ENCODE measurements around the gene SLC14A1.
A peak's percentile ranks its signal among the peaks of the same experiment; 100 is the strongest.

SLC14A1 gene

DNA sequence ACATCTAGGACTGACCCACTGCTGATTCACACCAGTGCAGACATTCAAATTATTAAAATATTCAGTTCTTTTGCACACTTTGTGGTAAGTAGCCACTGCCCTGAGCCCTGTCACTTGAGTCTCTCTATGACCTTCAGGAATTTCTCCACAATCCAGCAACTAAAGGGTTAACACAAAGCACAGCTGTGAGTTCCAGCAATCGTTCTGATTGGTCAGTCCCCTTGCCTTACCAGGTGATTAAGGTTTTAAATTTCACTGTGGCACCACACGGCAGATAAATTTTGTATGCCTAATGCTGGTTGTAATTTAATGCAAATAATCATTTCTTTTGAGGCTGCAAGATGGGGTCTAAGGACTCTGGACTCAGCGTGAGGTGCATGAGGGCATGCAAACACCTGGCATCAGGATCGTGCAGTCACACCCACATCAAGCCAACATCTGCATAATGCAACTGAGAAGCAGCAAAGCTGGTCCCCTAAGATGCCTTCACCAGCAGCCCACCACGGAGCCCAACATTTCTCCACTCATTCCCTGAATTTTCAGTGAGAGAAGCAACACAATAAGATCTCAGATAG lies 36.6 kb downstream of the SLC14A1 start:
- DNase-seq: no peak

DNA sequence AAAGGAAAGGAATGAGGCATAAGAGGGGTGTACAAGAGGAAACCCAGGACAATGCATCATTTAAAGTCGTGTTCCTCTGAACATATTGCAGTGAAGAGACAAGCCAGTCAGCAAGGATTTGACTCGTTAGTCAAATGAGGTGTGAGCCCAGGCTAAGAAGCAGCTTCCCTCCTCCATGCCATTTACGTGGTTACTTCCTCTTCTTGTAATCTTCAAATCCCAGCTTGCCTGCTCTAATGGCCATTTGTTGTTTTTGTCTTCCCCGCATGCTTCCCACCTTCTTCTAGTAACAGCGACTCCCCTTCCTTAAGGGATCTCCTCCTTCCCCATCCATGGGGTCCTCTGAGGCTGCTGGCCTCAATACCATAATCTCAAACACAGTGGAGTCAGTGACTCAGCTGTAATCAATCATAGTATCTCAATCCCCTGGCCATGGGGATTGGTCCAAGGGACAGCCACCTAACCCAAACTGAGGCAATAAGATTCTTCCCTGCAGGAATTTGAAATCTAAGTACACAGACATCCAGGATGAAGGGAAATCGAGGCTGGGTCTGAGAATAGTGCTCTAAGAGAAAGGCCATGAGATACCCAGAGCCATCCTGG lies 37.6 kb downstream of the SLC14A1 start:
- DNase-seq: no peak

DNA sequence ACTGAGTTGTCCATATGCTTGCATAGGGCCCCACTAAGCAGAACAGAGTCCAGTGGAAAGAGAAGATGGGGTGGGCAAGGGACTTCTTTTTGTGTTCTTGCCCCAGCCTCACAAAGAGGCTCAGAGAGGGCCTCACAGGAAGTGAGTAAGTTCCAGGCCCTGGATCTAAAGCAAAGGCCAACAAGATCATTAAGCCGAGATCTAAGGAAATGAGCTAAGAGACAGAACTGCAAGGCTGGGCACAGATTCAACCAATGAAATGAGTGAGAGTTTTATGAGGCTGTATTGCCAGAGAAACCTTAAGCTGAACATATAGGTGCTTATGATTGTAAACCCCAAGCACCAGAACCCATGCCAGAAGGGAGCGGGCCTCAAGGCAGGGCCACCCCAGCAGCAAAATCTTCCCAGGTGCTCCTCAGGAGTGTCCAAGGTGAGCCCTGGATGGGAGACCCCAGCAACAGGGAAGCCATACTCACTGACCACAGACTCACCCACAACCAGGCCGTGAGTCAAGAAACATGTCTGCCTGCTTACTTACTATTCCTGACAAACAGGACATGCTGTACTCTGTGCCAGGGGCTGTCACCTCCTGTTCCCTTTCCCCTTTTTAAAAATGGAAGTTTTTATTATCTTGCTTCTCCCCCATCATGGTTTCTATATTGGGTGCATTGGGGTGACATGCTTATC lies 40.2 kb downstream of the SLC14A1 start:
- DNase-seq: no peak

DNA sequence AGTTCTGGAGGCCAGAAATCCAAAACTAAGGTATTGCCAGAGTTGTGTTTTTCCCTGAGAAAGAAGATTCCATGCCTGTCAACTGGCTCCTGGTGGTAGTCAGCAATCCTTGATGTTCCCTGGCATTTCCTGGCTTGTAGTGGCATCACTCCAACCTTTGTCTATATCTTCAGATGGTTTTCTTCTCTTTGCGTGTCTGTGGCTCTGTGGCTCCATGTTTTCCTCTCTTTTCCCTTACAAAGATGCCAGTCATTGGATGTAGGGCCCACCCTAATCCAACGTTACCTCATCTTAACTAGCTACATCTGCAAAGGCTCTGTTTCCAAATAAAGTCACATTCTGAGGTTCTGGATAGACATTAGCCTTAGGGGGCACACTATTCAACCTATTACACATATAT lies 41.8 kb downstream of the SLC14A1 start:
- no peak for DNase-seq

DNA sequence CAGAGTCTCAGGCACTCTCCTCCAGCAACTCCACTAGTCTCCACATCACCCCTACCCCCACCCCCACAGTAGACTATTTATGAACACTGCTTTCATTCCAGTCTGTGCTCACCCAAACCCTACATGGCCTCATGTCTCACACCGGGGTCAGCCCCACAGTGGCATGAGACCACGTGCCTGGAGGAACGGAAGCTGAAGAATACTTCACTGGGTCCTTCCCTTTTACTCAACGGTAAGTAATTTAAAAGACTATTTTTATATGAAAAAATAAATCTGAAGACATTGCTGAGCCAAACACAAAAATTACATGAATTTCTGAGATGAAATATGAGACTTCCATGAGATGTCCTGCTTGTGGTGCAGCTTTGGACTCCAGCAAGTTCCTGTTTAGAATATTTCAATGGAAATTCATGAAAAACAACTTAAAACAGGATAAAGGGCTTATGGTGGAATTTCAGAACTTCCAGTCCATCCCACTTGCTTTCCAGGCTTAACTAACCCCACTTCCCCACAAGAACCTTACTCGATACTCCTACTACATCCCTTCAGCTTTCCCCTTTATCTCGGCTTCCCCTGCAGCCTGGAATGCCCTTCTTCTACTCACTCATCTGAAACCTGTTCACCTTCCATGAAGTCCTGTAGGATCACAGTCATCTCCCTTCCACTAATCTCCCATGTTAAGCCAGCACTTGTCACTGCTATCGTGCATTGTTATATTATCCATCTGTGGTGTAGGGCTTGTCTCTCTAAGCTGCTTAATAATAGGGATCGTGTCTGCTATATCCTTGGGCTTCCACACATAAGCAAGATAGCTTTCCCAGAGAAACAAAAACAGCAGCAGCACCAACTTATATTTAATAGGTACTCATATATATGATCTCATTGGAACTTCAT lies 47.9 kb downstream of the SLC14A1 start:
- DNase-seq: no peak

DNA sequence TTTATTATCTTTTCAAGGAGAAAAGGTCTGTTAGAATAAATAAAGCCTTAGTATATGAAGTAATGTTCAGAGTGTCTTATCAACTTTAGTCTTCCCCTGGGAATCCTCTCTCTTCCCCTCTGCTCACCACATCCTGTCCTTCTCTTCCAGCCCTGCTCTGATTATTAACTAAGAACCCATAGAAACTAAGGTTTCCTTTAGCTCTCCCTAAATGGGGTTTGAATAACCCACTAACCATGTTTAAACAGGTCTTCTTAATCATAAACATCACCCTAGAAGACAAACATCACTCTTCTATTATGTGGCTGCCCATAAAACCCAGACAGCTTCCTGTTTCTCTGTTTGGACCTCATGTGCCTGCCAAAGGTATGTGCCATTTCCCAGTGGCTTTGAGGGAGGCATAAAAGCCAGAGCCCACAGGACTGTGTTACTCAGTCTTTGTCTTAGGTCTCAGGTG lies 50.1 kb downstream of the SLC14A1 start:
- no peak for DNase-seq

DNA sequence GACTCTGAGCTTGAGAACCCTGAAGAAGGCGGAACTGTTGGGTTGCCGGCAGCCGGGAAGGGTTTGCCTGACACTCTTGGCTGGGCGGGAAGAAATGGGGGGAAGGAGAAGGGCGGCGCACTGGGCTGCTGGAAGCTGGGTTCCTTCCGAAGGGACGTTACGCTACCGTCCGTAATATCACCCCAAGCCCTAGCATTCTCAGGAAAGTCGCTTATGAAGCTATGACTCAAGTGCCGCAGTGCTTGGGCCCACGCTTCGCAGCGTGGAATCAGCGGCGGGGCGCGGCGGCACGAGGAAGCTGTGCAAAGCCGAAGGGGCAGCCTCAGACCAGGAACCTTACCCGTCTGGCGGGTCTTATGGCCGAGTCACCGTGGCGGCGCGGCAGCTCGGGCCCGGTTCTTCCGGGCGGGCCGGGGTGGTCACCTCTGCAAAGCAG lies 51.3 kb downstream of the SLC14A1 start:
- DNase-seq: peak; percentile 82

DNA sequence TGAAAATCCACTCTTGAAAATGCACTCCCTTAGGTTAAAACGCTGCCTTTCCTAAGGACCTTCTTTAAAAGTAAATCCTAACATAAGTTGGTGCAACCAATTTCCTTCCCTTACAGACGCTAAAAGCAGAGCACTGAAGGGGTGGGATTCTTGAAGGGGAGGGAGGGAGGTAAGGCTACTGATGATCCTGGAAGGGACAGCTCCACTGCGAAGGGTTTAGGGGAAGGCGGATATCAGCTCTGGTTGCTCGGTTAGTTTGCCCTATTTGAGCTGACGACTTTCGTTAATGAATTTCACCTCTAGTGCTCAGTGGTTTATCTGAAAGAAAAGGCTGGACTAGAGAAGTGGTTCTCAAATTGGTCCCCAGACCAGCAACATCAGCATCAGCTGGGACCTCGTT lies 51.8 kb downstream of the SLC14A1 start:
- no peak for DNase-seq

DNA sequence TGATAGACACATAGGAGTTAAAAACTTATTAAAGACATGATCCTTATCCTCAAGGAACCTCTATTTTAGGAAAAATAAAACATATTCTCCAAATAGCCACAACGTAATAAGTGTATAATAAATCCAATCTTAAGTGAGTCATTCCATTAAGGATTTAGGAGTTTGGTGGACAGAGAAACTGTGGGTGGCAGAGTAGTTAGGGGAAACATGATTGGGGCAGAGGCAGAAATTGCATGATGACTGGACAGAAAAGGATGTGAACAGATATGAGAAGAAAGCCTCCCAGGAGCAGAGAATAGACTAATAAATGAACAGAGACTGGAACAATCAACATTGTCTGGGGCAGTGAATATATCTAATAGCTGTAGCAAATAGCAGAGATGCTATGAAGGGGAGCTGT lies 53.4 kb downstream of the SLC14A1 start:
- DNase-seq: no peak

DNA sequence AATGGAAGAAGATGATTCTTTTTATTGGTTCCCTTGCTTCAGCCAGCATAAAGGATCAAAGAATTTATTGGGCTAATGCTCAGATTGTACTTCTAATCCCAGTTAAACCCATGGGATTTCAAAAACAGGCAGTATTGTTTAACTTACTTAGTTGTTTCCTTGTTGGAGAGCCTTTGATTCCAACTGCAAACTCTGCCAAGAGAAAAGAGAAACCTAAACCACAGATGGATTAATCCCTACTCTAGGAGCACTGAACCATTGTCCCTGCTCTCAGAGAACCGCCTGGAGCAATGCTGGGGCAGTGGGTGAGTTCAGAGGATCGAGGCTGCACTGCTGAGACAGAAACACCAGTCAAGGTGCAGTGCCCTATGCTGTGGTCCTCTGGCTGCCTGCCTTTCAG lies 56.6 kb downstream of the SLC14A1 start:
- no peak for DNase-seq

DNA sequence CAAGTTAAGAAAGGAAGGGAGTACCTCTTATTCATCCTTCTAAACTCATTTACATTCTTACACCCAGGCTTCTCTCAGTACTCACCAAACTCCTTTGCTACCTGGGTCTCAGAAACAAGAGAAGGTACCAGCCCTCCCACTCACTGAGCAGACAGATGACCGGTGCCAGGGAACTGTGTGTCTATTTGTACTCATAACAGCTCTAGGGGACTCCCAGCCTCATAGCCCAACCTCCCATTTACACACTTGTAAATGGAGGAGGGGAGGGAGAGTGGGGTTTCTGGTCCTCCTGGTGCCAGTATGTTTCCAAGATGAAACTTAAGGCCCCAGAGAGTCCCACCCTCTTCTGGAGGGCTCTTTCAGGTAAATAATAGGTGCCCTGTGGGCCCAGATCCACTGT lies 58.7 kb downstream of the SLC14A1 start:
- no peak for DNase-seq

DNA sequence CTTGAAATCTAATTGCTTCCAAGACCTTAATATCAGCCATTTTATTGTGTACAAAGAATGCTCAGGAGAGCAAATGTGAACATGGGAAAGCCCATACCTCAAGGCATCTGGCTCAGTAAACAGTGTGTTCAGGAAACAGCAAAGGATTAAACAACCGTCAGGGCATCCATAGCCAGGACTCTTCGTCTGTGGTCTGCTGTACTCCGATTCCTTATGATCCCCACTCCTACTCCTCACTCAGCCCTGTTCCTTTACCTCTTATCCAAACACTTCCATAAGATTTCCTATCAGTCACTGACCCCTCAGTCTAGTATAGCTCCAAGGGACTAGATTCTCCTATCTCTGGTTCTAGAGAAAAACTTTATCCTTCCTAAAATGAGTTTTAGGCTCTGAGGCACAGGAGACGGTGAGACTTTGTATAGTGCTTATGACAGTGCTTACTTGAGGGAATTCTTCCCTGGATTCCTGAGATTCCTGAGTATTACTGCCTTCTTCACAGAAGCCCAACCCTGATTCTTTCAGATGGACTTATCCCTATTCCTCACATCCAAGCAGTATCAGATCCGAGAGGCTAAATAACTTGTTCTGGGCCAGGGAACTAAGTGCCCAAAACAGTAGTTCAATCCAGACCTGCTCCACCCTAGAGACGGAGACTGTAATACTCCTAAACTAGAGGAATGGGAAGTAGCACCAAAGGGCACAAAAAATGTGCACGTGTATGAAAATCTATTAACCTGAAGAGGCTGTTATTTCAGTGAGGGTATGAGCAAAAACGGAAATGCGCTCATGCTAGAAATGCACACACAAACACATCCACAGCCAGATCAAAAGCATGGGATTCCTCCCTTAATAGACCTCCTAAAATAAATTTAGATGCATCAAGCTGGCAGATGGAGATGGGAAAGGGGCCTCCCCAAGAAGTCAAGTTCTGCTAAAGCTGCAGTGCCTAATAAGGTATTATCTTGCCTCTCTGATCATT lies 59.4 kb downstream of the SLC14A1 start:
- no peak for DNase-seq

DNA sequence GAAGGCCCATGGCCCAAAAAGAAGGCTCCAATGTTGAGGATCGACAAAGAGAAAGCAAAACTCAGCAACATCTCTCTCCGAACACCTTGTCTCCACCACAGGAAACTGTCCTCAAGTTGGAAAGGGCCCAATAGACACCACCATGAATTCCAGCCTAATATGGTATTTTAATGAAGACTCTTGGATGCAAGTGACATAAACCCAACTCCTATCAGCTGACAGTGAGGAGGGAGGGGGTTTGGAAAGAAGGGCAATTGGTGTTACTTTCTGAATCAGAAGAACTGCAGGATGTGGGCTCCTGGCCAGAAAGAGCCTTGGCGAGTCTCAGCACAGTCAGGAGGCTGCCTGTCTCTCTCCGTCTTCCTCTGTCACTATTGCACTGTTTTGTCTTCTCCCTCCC lies 61.2 kb downstream of the SLC14A1 start:
- DNase-seq: no peak

DNA sequence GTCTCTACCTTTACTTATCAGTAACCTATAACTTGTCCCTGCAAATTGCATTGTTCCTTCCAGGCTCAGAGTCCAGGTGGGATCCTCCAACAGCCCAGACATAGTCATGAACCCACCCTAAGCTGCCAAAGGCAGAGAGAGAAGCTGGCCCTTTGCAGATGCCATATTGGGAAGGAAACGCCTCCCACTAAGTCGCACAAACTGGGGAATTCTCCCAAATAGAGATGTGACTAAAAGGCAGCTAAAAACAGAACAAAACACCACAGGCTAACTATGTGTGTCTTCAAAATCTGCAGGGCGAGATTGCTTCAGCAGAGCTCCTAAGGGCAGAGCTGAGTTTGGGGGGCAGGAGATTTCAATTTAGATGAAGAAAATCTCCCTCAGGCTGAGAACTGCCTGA lies 63.0 kb downstream of the SLC14A1 start:
- no peak for DNase-seq

DNA sequence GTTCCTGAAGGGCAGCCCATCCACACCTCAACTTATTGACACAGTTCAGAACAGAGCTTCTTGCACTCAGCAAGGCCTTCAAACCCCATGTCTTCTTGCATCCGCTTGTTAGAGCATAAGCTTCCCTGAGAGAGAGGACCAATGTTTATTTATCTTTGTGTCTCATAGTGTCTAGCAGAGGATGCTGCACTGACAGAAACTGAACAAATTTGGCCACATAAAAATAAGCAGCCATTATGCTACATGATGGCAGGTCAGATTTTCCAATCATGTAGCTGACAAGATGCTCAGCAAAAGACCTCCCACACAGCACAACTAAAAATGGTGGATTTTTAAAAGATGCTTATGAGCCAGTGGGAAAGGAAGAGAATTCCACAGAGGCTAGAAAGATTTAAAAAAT lies 63.4 kb downstream of the SLC14A1 start:
- DNase-seq: no peak

DNA sequence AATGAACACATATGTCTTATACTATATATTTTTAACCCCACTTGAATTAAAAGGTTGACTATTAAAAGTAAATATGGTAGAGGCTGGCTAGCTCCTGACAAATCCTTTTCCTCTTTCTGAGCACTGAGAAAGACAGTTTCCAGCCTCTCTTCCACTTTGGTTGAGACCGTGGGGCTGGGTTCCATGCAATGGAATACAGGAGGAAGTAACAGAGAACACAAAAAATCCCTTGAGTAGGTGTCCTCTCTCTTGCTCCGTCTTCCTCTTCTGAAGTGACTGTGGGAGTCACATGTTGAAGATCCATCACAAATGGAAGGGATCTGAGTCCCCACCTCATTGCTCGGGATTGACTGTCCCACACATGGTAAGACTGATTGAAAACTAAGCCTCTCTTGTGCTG lies 64.9 kb downstream of the SLC14A1 start:
- DNase-seq: no peak

DNA sequence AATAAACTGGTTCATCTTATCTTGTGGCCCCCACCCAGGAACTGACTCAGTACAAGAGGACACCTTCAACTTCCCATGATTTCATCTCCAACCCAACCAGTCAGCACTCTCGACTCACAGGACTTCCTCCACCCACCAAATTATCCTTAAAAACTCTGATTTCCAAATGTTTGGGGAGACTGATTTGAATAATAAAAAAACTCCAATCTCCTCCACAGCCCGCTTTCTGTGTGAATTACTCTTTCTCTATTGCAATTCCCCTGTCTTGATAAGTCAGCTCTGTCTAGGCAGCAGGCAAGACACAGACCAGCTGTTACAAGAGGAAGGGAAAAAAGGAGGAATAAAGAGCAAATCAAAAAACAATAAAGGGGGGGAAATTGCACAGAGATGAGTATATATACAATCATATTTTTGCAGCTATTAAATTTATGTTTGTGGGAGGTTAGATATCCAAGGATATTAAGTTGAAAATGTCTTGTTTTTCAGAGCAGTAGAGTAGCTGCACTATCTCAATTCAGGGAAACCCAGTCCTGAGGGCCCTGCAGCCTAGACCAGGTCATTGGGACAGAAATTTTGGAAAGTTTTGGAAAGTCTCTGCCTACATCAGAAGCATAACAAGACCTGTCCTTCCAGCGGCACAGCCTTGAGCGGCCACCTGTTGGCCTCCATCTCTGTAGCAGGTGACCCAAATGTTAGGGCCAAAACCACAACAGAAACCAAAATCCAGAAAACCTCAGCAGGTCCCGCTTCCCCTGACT lies 68.7 kb downstream of the SLC14A1 start:
- no peak for DNase-seq

DNA sequence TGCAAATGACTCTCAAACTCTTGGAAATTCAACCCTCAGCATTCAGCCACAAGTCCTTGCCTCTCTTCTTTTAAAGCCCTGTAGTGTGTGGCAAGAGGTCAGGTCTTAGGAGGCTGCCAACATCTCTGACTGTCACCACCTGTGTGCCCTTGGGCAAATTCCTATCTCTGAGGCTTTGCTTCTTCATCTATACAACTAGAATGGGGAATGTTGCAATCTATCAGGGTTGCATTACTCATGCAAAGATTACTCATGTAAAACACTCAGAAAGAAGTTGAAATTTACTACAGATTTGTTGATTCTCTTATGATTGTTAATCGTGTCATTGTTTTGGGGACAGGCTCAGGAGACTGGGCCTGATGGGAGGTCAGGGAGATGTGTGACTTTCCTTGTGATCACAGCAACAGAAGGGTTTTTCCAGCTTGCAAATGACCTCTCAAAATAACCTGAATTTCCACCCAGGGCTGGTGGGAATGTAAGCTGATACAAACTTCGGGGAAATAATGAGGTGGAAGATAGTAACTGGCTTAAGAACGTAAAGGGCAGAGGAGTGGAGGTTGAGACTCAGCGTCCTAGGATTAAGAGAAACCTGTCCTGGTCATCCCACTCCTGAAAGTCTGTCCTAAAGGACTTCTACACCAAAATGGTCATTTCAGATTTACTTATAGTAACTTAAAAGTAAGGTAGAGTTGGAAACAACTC lies 69.4 kb downstream of the SLC14A1 start:
- DNase-seq: no peak

DNA sequence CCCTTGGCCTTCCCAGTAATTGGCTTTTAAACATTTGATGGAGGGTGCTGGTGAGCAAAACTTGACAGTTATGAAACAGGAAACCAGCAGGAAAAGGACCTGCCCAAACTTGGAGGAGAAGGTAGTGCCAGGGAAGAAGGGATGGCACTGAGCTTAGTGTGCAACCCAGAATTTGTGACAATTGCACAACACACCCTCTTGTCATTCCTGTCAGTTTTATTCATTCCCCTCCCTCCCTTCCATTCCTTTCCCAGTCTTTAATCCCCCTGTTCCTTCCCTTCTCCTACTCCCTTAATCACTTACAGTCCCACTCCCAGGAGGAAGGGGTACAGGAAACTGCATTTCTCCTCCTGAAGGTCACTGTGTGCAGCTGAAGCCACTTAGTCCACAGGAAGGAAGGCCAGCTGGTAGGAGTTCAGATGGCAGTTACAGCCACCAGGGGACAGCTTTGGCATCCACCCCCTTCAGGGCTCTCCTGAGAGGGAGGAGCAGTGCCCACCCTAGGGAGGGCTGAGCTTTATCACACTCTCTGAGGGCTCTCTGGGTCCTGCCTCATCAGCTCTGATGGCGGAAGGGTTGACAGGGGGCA lies 77.5 kb downstream of the SLC14A1 start:
- no peak for DNase-seq
